Measurements from ENCODE around the gene RHOBTB1.

DNA sequence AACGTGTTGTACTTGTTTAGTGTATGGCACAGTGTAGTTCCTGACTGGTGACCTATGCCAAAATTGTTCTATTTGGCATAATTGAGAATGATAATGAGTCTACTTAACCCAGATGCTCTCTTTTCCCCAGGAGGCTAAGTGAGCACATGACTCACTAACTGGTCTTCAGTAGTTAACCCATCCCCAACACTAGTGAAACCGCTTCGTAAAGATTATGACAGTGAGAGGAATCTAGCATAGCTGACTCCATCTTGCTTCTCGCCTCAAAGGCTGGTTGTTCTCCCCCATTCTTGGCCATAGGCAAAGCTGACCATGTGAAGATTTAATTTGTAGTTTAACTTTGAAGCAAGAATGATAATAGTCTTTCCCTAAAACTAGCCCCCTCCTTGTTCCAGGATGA lies 118.5 kb downstream of the RHOBTB1 start:
- TF ChIP-seq, protein P1, sequence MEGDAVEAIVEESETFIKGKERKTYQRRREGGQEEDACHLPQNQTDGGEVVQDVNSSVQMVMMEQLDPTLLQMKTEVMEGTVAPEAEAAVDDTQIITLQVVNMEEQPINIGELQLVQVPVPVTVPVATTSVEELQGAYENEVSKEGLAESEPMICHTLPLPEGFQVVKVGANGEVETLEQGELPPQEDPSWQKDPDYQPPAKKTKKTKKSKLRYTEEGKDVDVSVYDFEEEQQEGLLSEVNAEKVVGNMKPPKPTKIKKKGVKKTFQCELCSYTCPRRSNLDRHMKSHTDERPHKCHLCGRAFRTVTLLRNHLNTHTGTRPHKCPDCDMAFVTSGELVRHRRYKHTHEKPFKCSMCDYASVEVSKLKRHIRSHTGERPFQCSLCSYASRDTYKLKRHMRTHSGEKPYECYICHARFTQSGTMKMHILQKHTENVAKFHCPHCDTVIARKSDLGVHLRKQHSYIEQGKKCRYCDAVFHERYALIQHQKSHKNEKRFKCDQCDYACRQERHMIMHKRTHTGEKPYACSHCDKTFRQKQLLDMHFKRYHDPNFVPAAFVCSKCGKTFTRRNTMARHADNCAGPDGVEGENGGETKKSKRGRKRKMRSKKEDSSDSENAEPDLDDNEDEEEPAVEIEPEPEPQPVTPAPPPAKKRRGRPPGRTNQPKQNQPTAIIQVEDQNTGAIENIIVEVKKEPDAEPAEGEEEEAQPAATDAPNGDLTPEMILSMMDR (IDR thresholded peaks at IDR 0.05): no peak
- TF ChIP-seq POLR2A (IDR thresholded peaks at IDR 0.05): no peak

All from upper lobe of left lung (tissue), 4 donors.